H1 (cell line): Measurements from ENCODE around the gene HOXA11. TPM values are rescaled to one million over a fixed set of nuclear protein-coding genes. Genes with fewer than 3 reads are reported as not detected.

Experiments used
- CEBPB ChIP-seq: IDR thresholded peaks from 2 replicates; pipeline ENCODE4 v1.6.1; 2012; ENCODE audit warnings: low read depth, low read length
- JUND ChIP-seq: IDR thresholded peaks from 2 replicates; pipeline ENCODE4 v1.6.1; 2011; ENCODE audit warnings: mild to moderate bottlenecking, improper control_type of control experiment, low read length
- RNF2 ChIP-seq: fragments of 200-900, 300-1000 bp; sonication (generic); IDR thresholded peaks from 2 replicates; pipeline ENCODE4 v1.7.1; 2016; ENCODE audit warnings: borderline replicate concordance, low read depth, mild to moderate bottlenecking, antibody characterized with exemption, low read length; ENCODE audit not compliant: poor library complexity, severe bottlenecking; ENCODE audit errors: missing control alignments
- polyA plus RNA-seq, 7 experiments: library from polyadenylated mRNA; depleted of rRNA in 3 of 7; stranded (reverse) in 5 of 7; unstranded in 2 of 7; fragments of >200 nt in 5 of 7; fragments of 200-250 nt in 2 of 7; gene quantifications; 1 replicate in 5 of 7; 2 replicates in 1 of 7; 4 replicates in 1 of 7; pipeline versions ENCODE4 v1.2.1 to v1.2.3, GENCODE V29; 2011 to 2013; ENCODE audit warnings: missing spikeins in 2 of 7, mixed read lengths in 2 of 7
- total RNA-seq: library from RNA; stranded (reverse); fragmentation: NEBNext Ultra II Directional; extraction: Animal tissue kit (Norgen Biotek cat#: 25700); gene quantifications from 2 replicates; pipeline ENCODE4 v1.2.1, GENCODE V29; 2021

HOXA11 gene
- total and polyA plus RNA-seq, 2 of the 8 experiments (the other 6 are each of a cell fraction or from before 2014, with no cell fraction given) = not detected

DNA sequence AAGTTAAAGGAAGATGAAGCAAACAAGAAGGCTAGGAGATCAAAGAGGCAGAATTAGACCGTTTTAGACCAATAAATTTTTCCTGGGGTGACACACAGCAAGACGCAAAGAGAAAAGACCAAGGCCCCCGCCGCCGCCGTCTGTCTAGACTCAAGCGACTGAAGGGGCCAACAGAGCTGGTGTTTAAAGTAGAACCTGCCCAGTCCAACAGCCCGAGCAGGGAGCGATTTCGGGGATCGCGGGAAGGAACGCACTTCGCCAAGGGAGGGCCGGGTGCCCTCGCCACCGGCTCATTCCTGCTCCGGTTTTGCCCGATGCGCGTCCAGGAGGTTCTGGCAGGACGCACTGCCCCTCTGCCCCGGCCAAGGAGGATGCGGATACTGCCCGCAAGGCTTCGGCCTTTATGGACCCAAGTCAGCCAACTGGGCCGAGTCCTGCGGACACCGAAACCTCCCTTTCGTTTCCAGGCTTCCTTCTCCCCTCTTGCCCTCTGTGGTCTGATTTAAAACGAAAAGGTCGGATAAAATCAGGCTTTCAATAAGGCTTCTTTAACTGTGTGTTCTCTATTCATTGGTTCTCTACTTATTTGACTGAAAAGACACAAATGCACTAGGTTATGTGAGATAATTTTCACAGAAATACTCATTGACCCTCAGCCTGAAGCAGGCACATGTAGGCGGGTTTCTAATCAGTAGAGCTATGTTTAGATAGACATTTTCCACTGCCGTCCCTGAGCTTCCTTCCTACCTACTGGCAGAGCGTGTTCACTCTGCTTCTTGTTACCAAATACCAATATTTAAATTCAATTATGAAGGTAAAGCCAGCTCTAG is 26.4 kb downstream of the HOXA11 start (continued):
- TF ChIP-seq CEBPB = no peak
- no peak for TF ChIP-seq JUND
- TF ChIP-seq RNF2 = peak; percentile 76
